HCT116 (cell line): ENCODE measurements around the gene FATE1. TPM values are rescaled to one million over a fixed set of nuclear protein-coding genes. Genes with fewer than 3 reads are reported as not detected.

ENCODE experiments used
- ATAC-seq: fragments of 200-7000 bp; cut with Tn5 transposase; 2 replicates; pipeline ENCODE4 v1.9.1; 2020; ENCODE audit warnings: mild to moderate bottlenecking, moderate library complexity
- BruUV-seq: library from RNA; stranded (reverse); fragments of 400-500 nt; replicated peaks from 2 replicates; lab custom pipeline; 2021; lab: Mats Ljungman, UMichigan
- CTCF ChIA-PET: fragments of 300-600 bp; sonication (Branson Sonifier 250); formaldehyde crosslinking; loops from one replicate; lab custom pipeline; 2021; ENCODE audit warnings: antibody characterized with exemption; lab: Charles Lee
- POLR2A ChIA-PET: fragments of 300-600, 350-600 bp; sonication (Branson Sonifier 250); formaldehyde crosslinking; loops from one replicate; lab custom pipeline; 2021; ENCODE audit warnings: antibody characterized with exemption; lab: Charles Lee
- RAD21 ChIA-PET, 2 experiments: fragments of 300-600 bp; sonication (Branson Sonifier 250); formaldehyde crosslinking; loops; one replicate each; lab custom pipeline; 2023; ENCODE audit warnings: low total read pairs in 2 of 2; ENCODE audit not compliant: uncharacterized antibody in 2 of 2, unreplicated experiment in 2 of 2, low non-redundant PET in 1 of 2; lab: Charles Lee
- DNase-seq: peaks from one replicate; pipeline ENCODE4 v3.0.0-alpha.2; 2010; ENCODE audit warnings: low read depth, low spot score
- H2AFZ ChIP-seq: fragments of 200-600 bp; shearing (Covaris generic), sonication (generic); 2 replicates; pipeline ENCODE4 v1.6.1; 2017; ENCODE audit warnings: low read depth, mixed run types, mixed read lengths, antibody characterized with exemption, low read length; ENCODE audit not compliant: poor library complexity, severe bottlenecking
- H3K27ac ChIP-seq: 2 replicates; pipeline ENCODE4 v1.5.1; 2012; ENCODE audit warnings: low read depth, low read length
- H3K27me3 ChIP-seq: fragments of 200-600 bp; sonication (generic); 2 replicates; pipeline ENCODE4 v1.6.1; 2016; ENCODE audit warnings: mixed run types, low read length, mixed read lengths; ENCODE audit not compliant: insufficient read depth
- H3K36me3 ChIP-seq, 2 experiments: fragments of 200-500 bp in 1 of 2; fragments of 200-600 bp in 1 of 2; sonication (Bioruptor generic) in 1 of 2; sonication (generic) in 1 of 2; 2 replicates each; pipeline versions ENCODE4 v1.5.1 to v1.6.1; 2014 to 2016; ENCODE audit warnings: low read length in 2 of 2, inconsistent platforms in 1 of 2, mixed read lengths in 1 of 2, mixed run types in 1 of 2; ENCODE audit not compliant: insufficient read depth in 2 of 2, control insufficient read depth in 1 of 2
- H3K4me1 ChIP-seq, 2 experiments: fragments of 200-600 bp in 1 of 2; sonication (generic) in 1 of 2; 2 replicates each; pipeline versions ENCODE4 v1.5.1 to v1.6.1; 2012 to 2017; ENCODE audit warnings: low read length in 2 of 2, inconsistent platforms in 1 of 2, mild to moderate bottlenecking in 1 of 2, mixed read lengths in 1 of 2, mixed run types in 1 of 2, moderate library complexity in 1 of 2; ENCODE audit not compliant: insufficient read depth in 2 of 2, control insufficient read depth in 1 of 2
- H3K4me2 ChIP-seq: fragments of 200-600 bp; sonication (generic); 2 replicates; pipeline ENCODE4 v1.6.1; 2017; ENCODE audit warnings: mixed run types, low read length, mixed read lengths
- H3K4me3 ChIP-seq, 2 experiments: fragments of 200-600 bp in 1 of 2; sonication (generic) in 1 of 2; replicated peaks in 1 of 2; 2 replicates each; pipeline ENCODE4 v1.5.1; 2011 to 2016; ENCODE audit warnings: low read length in 2 of 2, control low read depth in 1 of 2, low read depth in 1 of 2, mild to moderate bottlenecking in 1 of 2, mixed read lengths in 1 of 2, mixed run types in 1 of 2
- H3K79me2 ChIP-seq: fragments of 200-600 bp; sonication (generic); 2 replicates; pipeline ENCODE4 v1.6.1; 2017; ENCODE audit warnings: mild to moderate bottlenecking, mixed run types, low read length, moderate library complexity, mixed read lengths; ENCODE audit not compliant: insufficient read depth
- H3K9ac ChIP-seq: fragments of 200-600 bp; sonication (generic); 2 replicates; pipeline ENCODE4 v1.6.1; 2016; ENCODE audit warnings: low read length, mixed read lengths
- H3K9me2 ChIP-seq: fragments of 200-600 bp; sonication (generic), shearing (Covaris generic); 2 replicates; pipeline ENCODE4 v1.6.1; 2017; ENCODE audit warnings: mixed run types, mild to moderate bottlenecking, moderate library complexity; ENCODE audit not compliant: insufficient read depth
- H3K9me3 ChIP-seq, 2 experiments: fragments of 200-500 bp in 1 of 2; fragments of 200-600 bp in 1 of 2; sonication (Bioruptor generic) in 1 of 2; sonication (generic) in 1 of 2; 2 replicates each; pipeline ENCODE4 v1.6.1; 2014 to 2017; ENCODE audit warnings: low read length in 2 of 2, mixed read lengths in 2 of 2, inconsistent platforms in 1 of 2, low read depth in 1 of 2, mild to moderate bottlenecking in 1 of 2, mixed run types in 1 of 2, moderate library complexity in 1 of 2; ENCODE audit not compliant: control insufficient read depth in 1 of 2, insufficient read depth in 1 of 2
- H4K20me1 ChIP-seq: fragments of 200-600 bp; sonication (generic), shearing (Covaris generic); 2 replicates; pipeline ENCODE4 v1.6.1; 2017; ENCODE audit warnings: mixed run types, mild to moderate bottlenecking, moderate library complexity; ENCODE audit not compliant: insufficient read depth
- CBX3 ChIP-seq: IDR thresholded peaks from 2 replicates; pipeline ENCODE4 v1.6.1; 2012; ENCODE audit warnings: low read depth
- CEBPB ChIP-seq: IDR thresholded peaks from 2 replicates; pipeline ENCODE4 v1.6.1; 2012; ENCODE audit warnings: low read depth
- CTCF ChIP-seq, 3 experiments: fragments of 200-600 bp in 1 of 3; sonication (generic) in 1 of 3; IDR thresholded peaks in 2 of 3; conservative IDR thresholded peaks in 1 of 3; 2 replicates each; pipeline ENCODE4 v1.5.1; 2012 to 2017; ENCODE audit warnings: low read depth in 2 of 3, low read length in 2 of 3, antibody characterized with exemption in 1 of 3, borderline replicate concordance in 1 of 3, control low read depth in 1 of 3, mild to moderate bottlenecking in 1 of 3, mixed read lengths in 1 of 3, mixed run types in 1 of 3, moderate library complexity in 1 of 3; ENCODE audit not compliant: insufficient read depth in 1 of 3
- EGR1 ChIP-seq: IDR thresholded peaks from 2 replicates; pipeline ENCODE4 v1.6.1; 2012; ENCODE audit warnings: low read depth
- EZH2 ChIP-seq: fragments of 200-600 bp; sonication (generic); IDR thresholded peaks from 2 replicates; pipeline ENCODE4 v1.6.1; 2017; ENCODE audit warnings: antibody characterized with exemption, mixed run types
- FOSL1 ChIP-seq: IDR thresholded peaks from 2 replicates; pipeline ENCODE4 v1.6.1; 2012; ENCODE audit warnings: low read depth
- JUND ChIP-seq: IDR thresholded peaks from 2 replicates; pipeline ENCODE4 v1.6.1; 2012
- POLR2AphosphoS5 ChIP-seq: IDR thresholded peaks from 2 replicates; pipeline ENCODE4 v1.6.1; 2011; ENCODE audit warnings: mild to moderate bottlenecking, low read depth, low read length, moderate library complexity
- RAD21 ChIP-seq: IDR thresholded peaks from 2 replicates; pipeline ENCODE4 v1.6.1; 2012; ENCODE audit warnings: low read depth, mild to moderate bottlenecking
- SIN3A ChIP-seq: IDR thresholded peaks from 2 replicates; pipeline ENCODE4 v1.6.1; 2012; ENCODE audit warnings: low read depth
- SP1 ChIP-seq: IDR thresholded peaks from 2 replicates; pipeline ENCODE4 v1.6.1; 2012; ENCODE audit warnings: low read depth
- SRF ChIP-seq: IDR thresholded peaks from 2 replicates; pipeline ENCODE4 v1.6.1; 2012; ENCODE audit warnings: low read depth
- TCF7L2 ChIP-seq: IDR thresholded peaks from 2 replicates; pipeline ENCODE4 v1.7.0; 2011; ENCODE audit warnings: borderline replicate concordance, inconsistent platforms; ENCODE audit not compliant: insufficient read depth, insufficient read length; ENCODE audit errors: extremely low read depth
- YY1 ChIP-seq: IDR thresholded peaks from 2 replicates; pipeline ENCODE4 v1.6.1; 2011; ENCODE audit warnings: low read length, low read depth, moderate library complexity, mild to moderate bottlenecking; ENCODE audit not compliant: insufficient replicate concordance; ENCODE audit errors: extremely low read depth
- ZBTB33 ChIP-seq: IDR thresholded peaks from 2 replicates; pipeline ENCODE4 v1.6.1; 2011; ENCODE audit warnings: mild to moderate bottlenecking, low read length, moderate library complexity; ENCODE audit not compliant: insufficient replicate concordance; ENCODE audit errors: extremely low read depth
- intact Hi-C: fragments of 100-400 bp; cut with micrococcal nuclease; formaldehyde crosslinking; loops from 2 replicates; pipeline ENCODE4 v1.10.0; 2022
- total RNA-seq: library from RNA; stranded (reverse); gene quantifications from one replicate; pipeline ENCODE4 v1.2.1, GENCODE V29; 2021; ENCODE audit not compliant: unreplicated experiment

Gene FATE1
- total RNA-seq, 1 experiment from 2014 or later = not detected

GRCh38 chrX:151708821-151709220 lies 7.0 kb upstream of the FATE1 start (continued):
- TF ChIP-seq EGR1 = no peak
- no peak for TF ChIP-seq SIN3A
- TF ChIP-seq POLR2AphosphoS5 = no peak

GRCh38 chrX:151710457-151710856 lies 5.4 kb upstream of the FATE1 start:
- Histone ChIP-seq H2AFZ (no peak overlapping the region), H3K4me1 (no peaks in the 10 kb centered on the region), H3K4me2 (no peak overlapping the region), H3K9ac (no peak overlapping the region), H3K27ac (no peak overlapping the region), H4K20me1 (no peaks in the 10 kb centered on the region), H3K36me3 (no peaks in the 10 kb centered on the region), H3K9me3 (no peaks in the 10 kb centered on the region), H3K4me3 (no peak overlapping the region), H3K79me2 (no peaks in the 10 kb centered on the region), H3K27me3 (no peaks in the 10 kb centered on the region), H3K9me2 (no peaks in the 10 kb centered on the region)
- POLR2A ChIA-PET = no interaction called here
- ATAC-seq (no peak), DNase-seq (no peak)
- CTCF ChIA-PET = no interaction called here
- TF ChIP-seq EZH2 (no peak), RAD21 (no peak), YY1 (no peak), SP1 (no peak), TCF7L2 (no peak), ZBTB33 (no peak), CEBPB (no peak), FOSL1 (no peak), SIN3A (no peak), SRF (no peak), EGR1 (no peak), CTCF (IDR thresholded peaks at IDR 0.05 in 2 of 3, conservative IDR thresholded peaks at IDR 0.05 in 1 of 3; ENCODE audit: borderline replicate concordance in 1 of 3, insufficient read depth in 1 of 3, low read depth in 2 of 3, low read length in 2 of 3) (no peak), CBX3 (no peak), JUND (no peak), POLR2AphosphoS5 (no peak)
- intact Hi-C loops = loop anchor here (5.0 kb wide), 1 partner anchor 927 kb away; the partner anchor contains the start of gene GABRQ
- RAD21 ChIA-PET = no interaction called here
- BruUV-seq = no TSS peak
